Ishikawa (cell line): Measurements from ENCODE around the gene SAMD1.

Experiments used
- CEBPB ChIP-seq: IDR thresholded peaks from 2 replicates; pipeline ENCODE4 v1.6.1; 2012
- CREB1 ChIP-seq: IDR thresholded peaks from 2 replicates; pipeline ENCODE4 v1.6.1; 2012; ENCODE audit warnings: low read depth
- EGR1 ChIP-seq: IDR thresholded peaks from 2 replicates; pipeline ENCODE4 v1.6.1; 2012
- EP300 ChIP-seq: IDR thresholded peaks from 2 replicates; pipeline ENCODE4 v1.6.1; 2012; ENCODE audit warnings: borderline replicate concordance
- FOXM1 ChIP-seq: IDR thresholded peaks from 2 replicates; pipeline ENCODE4 v1.6.1; 2012; ENCODE audit warnings: low read depth, borderline replicate concordance
- NFIC ChIP-seq: IDR thresholded peaks from 2 replicates; pipeline ENCODE4 v1.6.1; 2012
- RAD21 ChIP-seq: IDR thresholded peaks from 2 replicates; pipeline ENCODE4 v1.6.1; 2012; ENCODE audit warnings: low read depth
- TAF1 ChIP-seq: IDR thresholded peaks from 2 replicates; pipeline ENCODE4 v1.6.1; 2012; ENCODE audit warnings: low read depth, mild to moderate bottlenecking
- TCF12 ChIP-seq: IDR thresholded peaks from 2 replicates; pipeline ENCODE4 v1.6.1; 2012; ENCODE audit warnings: low read depth
- TEAD4 ChIP-seq: IDR thresholded peaks from 2 replicates; pipeline ENCODE4 v1.6.1; 2012
- YY1 ChIP-seq: IDR thresholded peaks from 2 replicates; pipeline ENCODE4 v1.6.1; 2012; ENCODE audit warnings: low read depth
- ZBTB7A ChIP-seq: IDR thresholded peaks from 2 replicates; pipeline ENCODE4 v1.6.1; 2012; ENCODE audit warnings: low read depth
- TF ChIP-seq, protein P1 (sequence below): IDR thresholded peaks from 2 replicates; pipeline ENCODE4 v1.6.1; 2012
- TF ChIP-seq, protein P2 (sequence below): IDR thresholded peaks from 2 replicates; pipeline ENCODE4 v1.6.1; 2012; ENCODE audit warnings: low read depth, mild to moderate bottlenecking
- TF ChIP-seq, protein P3 (sequence below): IDR thresholded peaks from 2 replicates; pipeline ENCODE4 v1.6.1; 2012

SAMD1 gene

DNA sequence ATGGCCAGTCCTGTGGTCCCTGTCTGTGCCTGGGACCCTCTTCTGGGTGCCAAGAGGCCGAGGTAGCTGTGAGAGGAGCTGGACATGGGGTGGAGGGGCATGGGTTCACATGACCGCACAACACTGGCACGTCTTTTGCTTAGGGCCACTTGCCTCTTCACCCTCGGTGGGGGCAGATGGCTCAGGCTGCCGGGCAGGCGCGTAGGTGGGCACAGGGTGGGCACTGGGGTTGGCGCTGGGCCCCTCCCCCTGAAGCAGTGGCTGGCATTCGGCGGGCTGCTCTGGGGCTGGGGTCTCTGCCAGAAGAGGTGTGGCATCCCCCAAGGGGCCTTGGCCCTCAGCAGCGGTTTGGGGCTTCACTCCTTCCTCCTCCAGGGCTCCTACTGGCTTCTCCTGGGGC lies 37.1 kb downstream of the SAMD1 start:
- no peak for TF ChIP-seq ZBTB7A
- no peak for TF ChIP-seq FOXM1
- TF ChIP-seq YY1, result no peak
- TF ChIP-seq CREB1, result no peak
- no peak for TF ChIP-seq EP300
- no peak for TF ChIP-seq RAD21
- TF ChIP-seq CEBPB, result no peak
- TF ChIP-seq NFIC, result no peak
- TF ChIP-seq, protein P1, sequence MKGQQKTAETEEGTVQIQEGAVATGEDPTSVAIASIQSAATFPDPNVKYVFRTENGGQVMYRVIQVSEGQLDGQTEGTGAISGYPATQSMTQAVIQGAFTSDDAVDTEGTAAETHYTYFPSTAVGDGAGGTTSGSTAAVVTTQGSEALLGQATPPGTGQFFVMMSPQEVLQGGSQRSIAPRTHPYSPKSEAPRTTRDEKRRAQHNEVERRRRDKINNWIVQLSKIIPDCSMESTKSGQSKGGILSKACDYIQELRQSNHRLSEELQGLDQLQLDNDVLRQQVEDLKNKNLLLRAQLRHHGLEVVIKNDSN, result no peak
- TF ChIP-seq EGR1, result no peak
- TF ChIP-seq, protein P2, sequence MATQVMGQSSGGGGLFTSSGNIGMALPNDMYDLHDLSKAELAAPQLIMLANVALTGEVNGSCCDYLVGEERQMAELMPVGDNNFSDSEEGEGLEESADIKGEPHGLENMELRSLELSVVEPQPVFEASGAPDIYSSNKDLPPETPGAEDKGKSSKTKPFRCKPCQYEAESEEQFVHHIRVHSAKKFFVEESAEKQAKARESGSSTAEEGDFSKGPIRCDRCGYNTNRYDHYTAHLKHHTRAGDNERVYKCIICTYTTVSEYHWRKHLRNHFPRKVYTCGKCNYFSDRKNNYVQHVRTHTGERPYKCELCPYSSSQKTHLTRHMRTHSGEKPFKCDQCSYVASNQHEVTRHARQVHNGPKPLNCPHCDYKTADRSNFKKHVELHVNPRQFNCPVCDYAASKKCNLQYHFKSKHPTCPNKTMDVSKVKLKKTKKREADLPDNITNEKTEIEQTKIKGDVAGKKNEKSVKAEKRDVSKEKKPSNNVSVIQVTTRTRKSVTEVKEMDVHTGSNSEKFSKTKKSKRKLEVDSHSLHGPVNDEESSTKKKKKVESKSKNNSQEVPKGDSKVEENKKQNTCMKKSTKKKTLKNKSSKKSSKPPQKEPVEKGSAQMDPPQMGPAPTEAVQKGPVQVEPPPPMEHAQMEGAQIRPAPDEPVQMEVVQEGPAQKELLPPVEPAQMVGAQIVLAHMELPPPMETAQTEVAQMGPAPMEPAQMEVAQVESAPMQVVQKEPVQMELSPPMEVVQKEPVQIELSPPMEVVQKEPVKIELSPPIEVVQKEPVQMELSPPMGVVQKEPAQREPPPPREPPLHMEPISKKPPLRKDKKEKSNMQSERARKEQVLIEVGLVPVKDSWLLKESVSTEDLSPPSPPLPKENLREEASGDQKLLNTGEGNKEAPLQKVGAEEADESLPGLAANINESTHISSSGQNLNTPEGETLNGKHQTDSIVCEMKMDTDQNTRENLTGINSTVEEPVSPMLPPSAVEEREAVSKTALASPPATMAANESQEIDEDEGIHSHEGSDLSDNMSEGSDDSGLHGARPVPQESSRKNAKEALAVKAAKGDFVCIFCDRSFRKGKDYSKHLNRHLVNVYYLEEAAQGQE, result no peak
- TF ChIP-seq, protein P3, sequence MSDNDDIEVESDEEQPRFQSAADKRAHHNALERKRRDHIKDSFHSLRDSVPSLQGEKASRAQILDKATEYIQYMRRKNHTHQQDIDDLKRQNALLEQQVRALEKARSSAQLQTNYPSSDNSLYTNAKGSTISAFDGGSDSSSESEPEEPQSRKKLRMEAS, result no peak
- no peak for TF ChIP-seq TAF1
- no peak for TF ChIP-seq TCF12

DNA sequence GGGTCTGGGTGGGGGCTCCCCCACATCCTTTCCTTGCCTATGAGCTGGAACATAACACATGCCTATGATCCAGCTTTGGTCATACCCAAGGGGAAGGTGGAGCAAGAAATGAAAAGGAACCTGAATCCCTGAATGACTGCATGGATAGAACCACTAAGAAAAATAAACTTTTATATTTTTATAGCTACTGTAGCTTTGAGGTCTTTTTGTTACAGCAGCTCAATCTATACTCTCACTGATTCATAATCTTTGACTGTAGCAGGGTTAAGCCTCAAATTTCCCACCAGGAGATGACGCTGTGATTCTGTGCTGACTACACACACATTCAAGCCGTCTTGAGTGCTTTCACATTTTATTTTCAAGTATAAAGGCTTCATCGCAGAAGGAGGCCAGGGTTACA lies 37.5 kb downstream of the SAMD1 start:
- TF ChIP-seq EP300 (no peak), TCF12 (no peak), YY1 (no peak), TEAD4 (no peak)
- TF ChIP-seq, protein P2, result no peak

DNA sequence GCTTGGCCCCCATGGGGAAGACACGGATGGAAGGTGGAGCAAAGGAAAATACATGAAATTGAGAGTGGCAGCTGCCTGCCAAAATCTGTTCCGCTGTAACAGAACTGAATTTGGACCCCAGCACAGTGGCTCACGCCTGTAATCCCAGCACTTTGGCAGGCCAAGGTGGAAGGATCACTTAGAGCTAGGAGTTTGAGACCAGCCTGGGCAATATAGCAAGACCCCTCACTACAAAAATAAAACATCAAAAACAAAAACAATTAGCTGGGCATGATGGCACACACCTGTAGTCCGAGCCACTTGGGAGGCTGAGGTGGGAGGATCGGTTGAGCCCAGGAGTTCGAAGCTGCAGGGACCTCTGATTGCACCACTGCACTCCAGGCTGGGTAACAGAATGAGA lies 38.1 kb downstream of the SAMD1 start:
- no peak for TF ChIP-seq CEBPB
- no peak for TF ChIP-seq EP300
- no peak for TF ChIP-seq FOXM1
- TF ChIP-seq ZBTB7A, result no peak
- TF ChIP-seq, protein P1, result no peak
- TF ChIP-seq CREB1, result no peak
- no peak for TF ChIP-seq TCF12
- TF ChIP-seq TAF1, result no peak
- no peak for TF ChIP-seq TEAD4
- TF ChIP-seq, protein P2, result no peak
- no peak for TF ChIP-seq EGR1
- no peak for TF ChIP-seq YY1
- no peak for TF ChIP-seq NFIC
- TF ChIP-seq, protein P3, result no peak
- no peak for TF ChIP-seq RAD21

DNA sequence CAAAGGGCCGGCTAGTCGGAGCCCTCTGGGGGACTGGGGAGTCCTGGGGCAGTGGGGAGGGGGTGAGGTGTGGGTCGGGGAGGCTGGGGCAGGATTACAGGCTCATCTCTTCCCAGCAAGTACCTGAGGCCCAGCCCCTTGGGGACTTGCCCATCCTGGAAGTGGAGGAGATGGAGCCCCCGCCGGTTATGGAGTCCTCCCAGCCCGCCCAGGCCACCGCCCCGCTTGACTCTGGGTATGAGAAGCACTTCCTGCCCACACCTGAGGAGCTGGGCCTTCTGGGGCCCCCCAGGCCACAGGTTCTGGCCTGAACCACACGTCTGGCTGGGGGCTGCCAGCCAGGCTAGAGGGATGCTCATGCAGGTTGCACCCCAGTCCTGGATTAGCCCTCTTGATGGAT lies 38.6 kb downstream of the SAMD1 start:
- TF ChIP-seq TCF12 (no peak), CREB1 (no peak), ZBTB7A (no peak), RAD21 (no peak), TEAD4 (no peak), CEBPB (no peak), EGR1 (no peak), NFIC (no peak)
- TF ChIP-seq, protein P1, result no peak
